Ovary (tissue), 3 donors: ENCODE data around the gene DNAH11.

Source experiments
- EP300 ChIP-seq: sonication (generic); formaldehyde crosslinking; IDR thresholded peaks from one replicate; pipeline ENCODE4 v1.6.1; 2017; ENCODE audit warnings: antibody characterized with exemption
- TF ChIP-seq, protein P1 (sequence below), 3 donors: fragments of 450-650 bp in 2 of 3; fragments of 200-600 bp in 1 of 3; IDR thresholded peaks; one replicate each; pipeline versions ENCODE4 v1.5.1 to v1.8.0; 2016 to 2022; ENCODE audit warnings: antibody characterized with exemption in 3 of 3, mild to moderate bottlenecking in 1 of 3
- donor health status: DM: no; HTN: no; CAD: no.

DNA sequence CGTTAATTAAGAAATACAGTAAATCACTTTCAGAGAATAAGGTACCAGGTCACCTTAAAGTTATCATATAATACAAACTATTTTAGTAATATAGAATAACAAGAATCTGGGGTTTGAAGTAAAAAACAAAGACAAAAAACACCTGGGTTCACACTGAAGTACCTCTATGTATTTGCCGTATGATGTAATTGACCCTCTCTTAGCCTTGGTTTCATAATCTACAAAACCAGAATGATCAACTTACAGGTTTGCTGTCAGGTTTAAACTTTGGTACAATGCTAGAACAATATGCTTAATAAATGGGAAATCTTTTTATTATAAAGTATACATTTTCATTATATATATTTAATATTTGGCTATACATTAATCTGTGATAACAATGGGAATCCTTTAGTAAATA, 344.5 kb downstream of the DNAH11 start:
- TF ChIP-seq, protein P1, sequence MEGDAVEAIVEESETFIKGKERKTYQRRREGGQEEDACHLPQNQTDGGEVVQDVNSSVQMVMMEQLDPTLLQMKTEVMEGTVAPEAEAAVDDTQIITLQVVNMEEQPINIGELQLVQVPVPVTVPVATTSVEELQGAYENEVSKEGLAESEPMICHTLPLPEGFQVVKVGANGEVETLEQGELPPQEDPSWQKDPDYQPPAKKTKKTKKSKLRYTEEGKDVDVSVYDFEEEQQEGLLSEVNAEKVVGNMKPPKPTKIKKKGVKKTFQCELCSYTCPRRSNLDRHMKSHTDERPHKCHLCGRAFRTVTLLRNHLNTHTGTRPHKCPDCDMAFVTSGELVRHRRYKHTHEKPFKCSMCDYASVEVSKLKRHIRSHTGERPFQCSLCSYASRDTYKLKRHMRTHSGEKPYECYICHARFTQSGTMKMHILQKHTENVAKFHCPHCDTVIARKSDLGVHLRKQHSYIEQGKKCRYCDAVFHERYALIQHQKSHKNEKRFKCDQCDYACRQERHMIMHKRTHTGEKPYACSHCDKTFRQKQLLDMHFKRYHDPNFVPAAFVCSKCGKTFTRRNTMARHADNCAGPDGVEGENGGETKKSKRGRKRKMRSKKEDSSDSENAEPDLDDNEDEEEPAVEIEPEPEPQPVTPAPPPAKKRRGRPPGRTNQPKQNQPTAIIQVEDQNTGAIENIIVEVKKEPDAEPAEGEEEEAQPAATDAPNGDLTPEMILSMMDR (IDR thresholded peaks at IDR 0.05) = no peak
- no peak for TF ChIP-seq EP300
